Stimulated activated CD4-positive, alpha-beta T cell treated with anti-CD3 and anti-CD28 coated beads, Interleukin-4, amount 100 ng/mL, for 24 hours (primary cell): ENCODE results near the gene RELN.

Source experiments
- DNase-seq: peaks from one replicate; pipeline ENCODE4 v3.0.0-alpha.2; 2020

The RELN gene

GRCh38 chr7:103711413-103711812 is 278.0 kb downstream of the RELN start:
- DNase-seq = no peak

DNA sequence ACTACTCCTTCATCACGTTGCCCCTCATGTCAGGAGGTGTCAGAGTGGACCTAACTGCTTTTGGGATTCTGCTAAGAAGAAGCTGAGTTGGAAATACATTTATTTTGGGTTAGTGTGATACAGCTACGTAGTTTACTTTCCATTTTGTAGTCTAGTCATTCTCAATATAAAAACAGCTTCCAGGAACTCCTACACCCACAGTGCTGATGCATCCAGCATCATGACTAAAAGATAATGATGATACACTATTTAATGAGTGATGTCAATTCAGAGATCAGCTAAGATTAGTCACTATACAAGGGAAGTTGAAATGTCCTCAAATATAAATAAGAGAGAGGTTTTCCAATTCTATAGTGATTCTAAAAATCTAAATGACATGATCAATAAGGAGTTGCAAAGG is 279.2 kb downstream of the RELN start:
- no peak for DNase-seq

- no peak for DNase-seq
Observed at GRCh38 chr7:103706805-103707204, 282.7 kb downstream of the RELN start.

- DNase-seq = no peak
Observed at GRCh38 chr7:103705542-103705941, 283.9 kb downstream of the RELN start.

- DNase-seq = no peak
Observed at GRCh38 chr7:103704701-103705100, 284.8 kb downstream of the RELN start.

DNA sequence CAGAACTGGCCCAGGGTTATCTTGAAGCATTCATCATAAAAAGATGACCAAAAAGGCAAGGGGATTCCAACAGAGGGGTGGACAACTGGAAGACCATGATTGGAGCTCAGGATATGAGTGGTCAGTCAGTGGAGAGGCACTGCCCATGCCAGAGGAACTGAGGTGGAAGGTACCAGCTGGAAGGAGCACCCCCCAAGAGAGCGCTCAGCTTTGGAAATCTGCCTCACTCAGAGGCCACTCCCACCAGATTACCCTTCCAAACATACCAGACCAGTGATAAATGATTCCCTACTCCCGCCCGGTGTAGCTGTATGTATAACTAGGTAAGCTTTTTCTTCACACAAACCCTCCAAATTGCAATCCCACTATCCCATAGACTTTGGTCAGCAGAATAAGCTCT is 286.5 kb downstream of the RELN start:
- no peak for DNase-seq

DNA sequence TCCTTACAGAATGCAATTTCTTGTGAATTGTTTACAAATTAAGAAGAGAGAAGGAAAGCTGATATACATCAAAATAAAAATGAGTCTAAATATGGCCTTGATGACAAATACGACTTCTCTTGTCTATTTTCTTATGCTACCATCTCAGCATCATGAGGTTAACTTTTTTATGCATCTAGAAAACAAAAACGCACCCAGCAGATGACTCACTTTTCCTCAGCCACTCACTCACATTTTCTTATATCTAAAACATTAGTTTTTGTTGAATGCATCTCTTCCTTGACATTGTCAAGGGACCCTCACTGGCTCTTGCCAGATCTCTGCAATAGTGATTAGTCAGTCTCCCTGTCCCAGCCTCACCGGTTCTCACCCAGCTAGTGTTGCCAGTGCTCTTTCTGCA is 287.0 kb downstream of the RELN start:
- DNase-seq = no peak

DNA sequence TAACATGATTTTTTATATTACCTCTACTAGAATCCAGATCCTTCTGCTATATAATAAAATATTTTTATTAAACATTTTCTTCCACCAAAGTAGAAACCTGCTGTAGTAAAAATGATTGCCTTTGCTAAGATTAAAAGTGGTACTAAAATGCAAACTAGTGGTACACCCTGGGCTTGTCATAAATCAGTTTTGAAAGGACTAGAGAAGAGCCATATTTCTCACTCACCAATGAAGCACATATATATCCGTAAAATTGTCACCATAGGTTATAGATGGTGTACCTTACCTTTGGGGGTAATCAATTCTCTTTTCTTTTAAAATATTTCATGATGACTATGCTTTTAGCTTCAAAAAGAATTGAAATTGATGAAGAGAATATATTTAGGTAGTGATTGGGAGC is 290.4 kb downstream of the RELN start:
- no peak for DNase-seq

- no peak for DNase-seq
Observed at GRCh38 chr7:103698064-103698463, 291.4 kb downstream of the RELN start.

DNA sequence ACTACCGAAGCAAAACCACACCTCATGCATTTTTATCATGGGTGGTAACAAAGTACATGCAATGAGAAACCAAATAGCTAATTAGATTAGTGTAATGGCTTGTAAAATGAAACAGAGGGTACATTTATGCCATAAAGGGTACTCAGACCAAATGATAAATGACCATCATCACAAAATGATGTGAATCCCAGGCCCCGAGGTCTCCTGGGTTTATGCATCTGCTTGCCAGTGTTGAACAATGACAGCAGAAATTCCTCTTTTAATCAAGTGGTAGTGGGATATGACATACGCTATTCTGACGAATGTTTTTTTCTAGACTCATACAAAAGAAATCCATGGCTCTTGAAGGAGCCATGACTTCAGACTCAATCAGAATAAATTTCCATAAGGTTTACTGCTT is 293.9 kb downstream of the RELN start:
- DNase-seq = no peak

GRCh38 chr7:103694304-103694703 is 295.2 kb downstream of the RELN start:
- DNase-seq = no peak

- no peak for DNase-seq
Observed at GRCh38 chr7:103691291-103691690, 298.2 kb downstream of the RELN start.

- DNase-seq = no peak
Observed at GRCh38 chr7:103690242-103690974, 299.1 kb downstream of the RELN start.

DNA sequence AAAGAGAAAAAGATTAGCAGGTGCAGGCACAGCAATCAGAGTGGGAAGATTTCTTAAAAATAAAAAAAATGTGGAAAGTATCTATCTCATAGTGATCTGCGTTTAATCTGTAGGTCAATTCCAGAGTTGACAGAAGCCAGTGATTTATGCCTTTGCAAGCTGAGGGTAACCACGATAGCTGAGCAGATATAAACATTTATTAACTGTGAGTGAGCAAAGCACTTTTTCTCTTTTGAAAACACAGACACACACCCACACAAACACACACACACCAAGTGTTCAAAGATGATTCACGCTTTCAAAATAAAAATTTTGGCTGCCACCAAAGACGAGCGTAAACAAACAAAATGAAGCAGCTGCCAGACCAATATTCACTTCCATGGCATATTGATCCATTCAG is 300.2 kb downstream of the RELN start:
- no peak for DNase-seq

- DNase-seq = no peak
Observed at GRCh38 chr7:103687951-103688350, 301.5 kb downstream of the RELN start.

GRCh38 chr7:103687272-103687671 is 302.2 kb downstream of the RELN start:
- DNase-seq = no peak

- no peak for DNase-seq
Observed at GRCh38 chr7:103686763-103687162, 302.7 kb downstream of the RELN start.

DNA sequence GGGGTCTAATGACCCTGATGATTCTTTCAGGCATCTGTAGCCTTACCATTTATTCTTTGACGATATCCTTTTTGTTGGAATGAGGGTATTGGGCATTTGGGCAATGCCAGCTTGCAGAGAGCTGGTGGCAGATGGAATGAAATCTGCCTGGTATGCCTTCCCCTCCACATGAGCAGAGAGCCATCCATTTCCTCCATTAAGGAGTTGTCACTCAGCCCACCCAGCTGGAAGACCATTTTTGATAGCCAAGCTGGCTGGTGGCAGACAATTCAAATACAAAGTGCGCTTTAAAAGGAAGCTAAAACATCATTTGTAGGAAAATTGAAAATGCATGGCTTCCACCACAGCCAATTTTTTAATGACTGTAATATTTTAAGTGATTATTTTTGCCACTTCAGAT is 303.4 kb downstream of the RELN start:
- DNase-seq = no peak

DNA sequence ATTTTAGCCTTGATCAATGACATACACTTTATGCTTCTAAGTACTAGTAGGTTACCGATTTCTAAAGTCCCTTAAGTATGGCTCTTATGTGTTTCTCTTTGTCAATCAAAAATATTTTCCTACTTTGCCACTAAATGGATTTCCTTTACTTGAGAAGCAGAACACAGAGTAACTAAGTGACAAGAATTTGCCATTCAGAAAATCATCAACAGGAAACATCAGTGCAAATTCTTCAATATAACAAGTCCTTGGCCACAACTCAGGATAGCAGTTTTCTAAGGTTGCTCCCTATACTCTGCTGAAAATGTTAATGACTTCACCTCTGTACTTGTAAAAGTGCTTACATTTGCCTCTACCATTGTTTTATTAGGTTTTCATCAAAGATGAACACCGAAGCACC is 303.8 kb downstream of the RELN start:
- DNase-seq = no peak

- DNase-seq = no peak
Observed at GRCh38 chr7:103683348-103683747, 306.1 kb downstream of the RELN start.

DNA sequence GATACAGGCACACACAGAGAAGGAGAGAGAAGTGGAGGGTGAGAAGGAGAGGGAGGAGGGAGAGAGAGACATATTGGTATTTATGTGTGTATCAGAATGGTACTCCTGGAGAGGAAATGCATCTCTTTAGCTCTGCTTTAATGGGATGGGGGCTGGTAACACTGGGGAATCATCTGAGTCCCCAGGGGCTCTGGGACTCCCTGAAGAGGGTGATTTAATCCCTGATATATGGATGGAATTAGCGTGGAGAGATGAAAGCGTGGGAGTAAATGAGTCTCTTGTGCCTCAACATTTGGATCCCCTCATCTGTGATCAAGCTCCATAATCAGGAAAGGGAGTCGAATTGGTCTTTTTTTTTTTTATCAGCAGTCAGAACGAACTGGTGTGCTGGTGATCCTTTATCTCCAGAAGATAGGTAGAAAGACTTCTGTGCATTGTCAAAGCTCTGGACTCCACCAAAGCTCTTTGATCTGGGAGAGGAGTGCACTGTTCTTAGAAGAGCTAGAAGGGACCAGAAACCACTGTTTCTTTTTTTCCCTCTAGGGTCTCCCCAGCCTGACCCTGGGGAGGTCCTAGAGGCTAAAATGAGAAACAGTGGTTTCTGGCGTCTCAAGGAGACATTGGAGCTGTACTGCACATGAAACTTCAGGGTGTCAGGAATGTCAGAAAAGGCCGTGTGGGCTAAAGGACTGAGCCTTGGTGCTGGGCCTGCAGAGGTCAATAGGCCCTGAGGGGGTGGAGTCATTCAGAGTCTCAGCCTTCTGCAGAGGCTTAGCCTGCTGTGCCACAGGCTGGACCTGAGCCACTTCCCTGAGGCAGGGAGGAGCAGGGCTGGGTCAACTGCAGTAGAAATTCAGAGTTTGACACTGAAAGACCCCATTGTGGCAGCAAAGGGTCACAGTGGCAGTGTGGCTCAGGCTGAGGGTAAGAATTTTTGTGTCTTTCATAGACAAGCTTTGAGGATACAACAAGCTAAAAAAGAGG is 309.0 kb downstream of the RELN start:
- DNase-seq = no peak

GRCh38 chr7:103679151-103680132 is 310.0 kb downstream of the RELN start:
- no peak for DNase-seq
